Measurements from ENCODE around the gene CEACAM16.
"Not testable (repeated sequence)": the region's sequence is repeated elsewhere in the genome, so short reads cannot be mapped to it uniquely, and the experiment has no call there.

The CEACAM16 gene

GRCh38 chr19:44703336-44704078 is 4.6 kb downstream of the CEACAM16 start:
- no peak for DNase-seq

- no peak for DNase-seq
These were observed 6.0 kb downstream of the CEACAM16 start for GRCh38 chr19:44704982-44705381.

GRCh38 chr19:44705502-44706010 is 6.6 kb downstream of the CEACAM16 start:
- no peak for DNase-seq

- DNase-seq, result no peak
These were observed 7.7 kb downstream of the CEACAM16 start for GRCh38 chr19:44706506-44707236.

GRCh38 chr19:44707794-44708193 is 8.8 kb downstream of the CEACAM16 start:
- DNase-seq, result no peak

GRCh38 chr19:44708940-44709339 is 10.0 kb downstream of the CEACAM16 start:
- no peak for DNase-seq

GRCh38 chr19:44709434-44710266 is 10.7 kb downstream of the CEACAM16 start:
- DNase-seq, result not testable (repeated sequence)

- DNase-seq, result no peak
These were observed 11.5 kb downstream of the CEACAM16 start for GRCh38 chr19:44710483-44710882.

- no peak for DNase-seq
These were observed 14.0 kb downstream of the CEACAM16 start for GRCh38 chr19:44712864-44713515.

- no peak for DNase-seq
These were observed 15.7 kb downstream of the CEACAM16 start for GRCh38 chr19:44714597-44715169.

- no peak for DNase-seq
These were observed 18.7 kb downstream of the CEACAM16 start for GRCh38 chr19:44717603-44718002.

- peak in 15 of 56 donors; percentile 2 to 68 (median 13) for DNase-seq
These were observed 19.7 kb downstream of the CEACAM16 start for GRCh38 chr19:44718441-44719261.

GRCh38 chr19:44719262-44719701 is 20.3 kb downstream of the CEACAM16 start:
- DNase-seq, result no peak

GRCh38 chr19:44720396-44720795 is 21.4 kb downstream of the CEACAM16 start:
- not testable (repeated sequence) for DNase-seq

- no peak for DNase-seq
These were observed 22.0 kb downstream of the CEACAM16 start for GRCh38 chr19:44720945-44721344.

GRCh38 chr19:44721369-44721768 is 22.4 kb downstream of the CEACAM16 start:
- DNase-seq, result not testable (repeated sequence)

GRCh38 chr19:44722131-44723121 is 23.5 kb downstream of the CEACAM16 start:
- DNase-seq, result peak in 2 of 56 donors; percentile 6 to 13

GRCh38 chr19:44723299-44723951 is 24.5 kb downstream of the CEACAM16 start:
- no peak for DNase-seq

Measured in nucleus accumbens (tissue), 56 donors.